PC-3 (cell line): ENCODE results near the gene TRIM34.

Source experiments
- CTCF ChIP-seq: fragments of 300-600 bp; sonication (generic); conservative IDR thresholded peaks from 2 replicates; pipeline ENCODE4 v1.5.1; 2017; ENCODE audit warnings: antibody characterized with exemption, low read depth, mild to moderate bottlenecking, low read length
- EZH2 ChIP-seq: fragments of 300-600 bp; sonication (generic); IDR thresholded peaks from one replicate; pipeline ENCODE4 v1.6.1; 2017; ENCODE audit warnings: antibody characterized with exemption, mild to moderate bottlenecking, low read length; ENCODE audit not compliant: unreplicated experiment

GRCh38 chr11:5581014-5581413 lies 43.8 kb upstream of the TRIM34 start:
- no peak for TF ChIP-seq CTCF
- no peak for TF ChIP-seq EZH2
